ENCODE results near the gene AMBRA1. TPM values are rescaled to one million over a fixed set of nuclear protein-coding genes. Genes with fewer than 3 reads are reported as not detected.

Gene AMBRA1
- total and polyA plus RNA-seq, 2 donors from 2014 or later = 8.0 to 32.6 TPM

GRCh38 chr11:46555267-46556054 lies 38.4 kb downstream of the AMBRA1 start:
- TF ChIP-seq CTCF (IDR thresholded peaks at IDR 0.05; ENCODE audit: borderline replicate concordance, extremely low read depth, insufficient read depth) = no peak
- peak in 1 of 5 donors; percentile 34 for DNase-seq
- Histone ChIP-seq H3K9me3 (ENCODE audit: control insufficient read depth in 2 of 3, insufficient read depth in 1 of 3, low read length in 3 of 3) (no peaks in the 10 kb centered on the region), H3K9ac (ENCODE audit: low read length in 3 of 3) (no peak overlapping the region), H3K4me3 (ENCODE audit: low read length in 3 of 3) (no peak overlapping the region), H3K36me3 (ENCODE audit: control insufficient read depth in 2 of 3, insufficient read depth in 3 of 3, low read length in 3 of 3) (no peaks in the 10 kb centered on the region), H3K27me3 (ENCODE audit: control insufficient read depth, insufficient read depth, low read length) (no peaks in the 10 kb centered on the region), H3K27ac (ENCODE audit: low read depth in 2 of 2, low read length in 2 of 2) (peak overlapping the region in 1 of 2 donors; percentile 89), H3K4me1 (ENCODE audit: control insufficient read depth in 2 of 3, insufficient read depth in 2 of 3, low read depth in 1 of 3, low read length in 3 of 3) (peaks cover 3 to 24% (median 16%) of the 10 kb centered on the region in 3 donors)
- intact Hi-C loops (cut with DNase I) = no loop called here
- FAIRE-seq = no peak

- peaks cover 3 to 24% (median 16%) of the 10 kb centered on the region in 3 donors for H3K4me1 ChIP-seq (ENCODE audit: control insufficient read depth in 2 of 3, insufficient read depth in 2 of 3, low read depth in 1 of 3, low read length in 3 of 3)
- TF ChIP-seq CTCF (IDR thresholded peaks at IDR 0.05; ENCODE audit: borderline replicate concordance, extremely low read depth, insufficient read depth) = no peak
Measured at GRCh38 chr11:46554213-46555147, 39.3 kb downstream of the AMBRA1 start.

GRCh38 chr11:46553814-46554212 lies 40.0 kb downstream of the AMBRA1 start:
- Histone ChIP-seq H3K27me3 (ENCODE audit: control insufficient read depth, insufficient read depth, low read length) (no peaks in the 10 kb centered on the region), H3K4me3 (ENCODE audit: low read length in 3 of 3) (no peak overlapping the region), H3K36me3 (ENCODE audit: control insufficient read depth in 2 of 3, insufficient read depth in 3 of 3, low read length in 3 of 3) (no peaks in the 10 kb centered on the region), H3K27ac (ENCODE audit: low read depth in 2 of 2, low read length in 2 of 2) (peak overlapping the region; percentile 63 to 73), H3K9ac (ENCODE audit: low read length in 3 of 3) (no peak overlapping the region), H3K4me1 (ENCODE audit: control insufficient read depth in 2 of 3, insufficient read depth in 2 of 3, low read depth in 1 of 3, low read length in 3 of 3) (peaks cover 3 to 24% (median 16%) of the 10 kb centered on the region in 3 donors), H3K9me3 (ENCODE audit: control insufficient read depth in 2 of 3, insufficient read depth in 1 of 3, low read length in 3 of 3) (no peaks in the 10 kb centered on the region)
- TF ChIP-seq CTCF (IDR thresholded peaks at IDR 0.05; ENCODE audit: borderline replicate concordance, extremely low read depth, insufficient read depth) = no peak
- no peak for FAIRE-seq
- peak in 1 of 5 donors; percentile 20 for DNase-seq
- intact Hi-C loops (cut with DNase I) = no loop called here

More at GRCh38 chr11:46554213-46555147, 39.3 kb downstream of the AMBRA1 start:
- intact Hi-C loops (cut with DNase I) = no loop called here
- FAIRE-seq = peak; percentile 30
- H3K4me3 ChIP-seq (ENCODE audit: low read length in 3 of 3) = no peak overlapping the region
- H3K9me3 ChIP-seq (ENCODE audit: control insufficient read depth in 2 of 3, insufficient read depth in 1 of 3, low read length in 3 of 3) = no peaks in the 10 kb centered on the region
- no peaks in the 10 kb centered on the region for H3K36me3 ChIP-seq (ENCODE audit: control insufficient read depth in 2 of 3, insufficient read depth in 3 of 3, low read length in 3 of 3)
- DNase-seq = peak in 2 of 5 donors; percentile 15 to 22
- H3K9ac ChIP-seq (ENCODE audit: low read length in 3 of 3) = peak overlapping the region in 1 of 3 donors; percentile 34
- no peaks in the 10 kb centered on the region for H3K27me3 ChIP-seq (ENCODE audit: control insufficient read depth, insufficient read depth, low read length)
- peak overlapping the region; percentile 63 to 89 for H3K27ac ChIP-seq (ENCODE audit: low read depth in 2 of 2, low read length in 2 of 2)
